SU-DHL-6 (cell line): ENCODE results near the gene IRS4.

Experiments
- H2AFZ ChIP-seq: fragments of 200-600 bp; sonication (generic); 2 replicates; pipeline ENCODE4 v1.6.1; 2014; ENCODE audit warnings: low read depth, mild to moderate bottlenecking, moderate library complexity, mixed read lengths, antibody characterized with exemption, low read length; ENCODE audit not compliant: severe bottlenecking
- H3F3A ChIP-seq: fragments of 200-600 bp; shearing (Covaris generic); 2 replicates; pipeline ENCODE4 v1.6.0; 2016; ENCODE audit warnings: antibody characterized with exemption, mild to moderate bottlenecking; ENCODE audit not compliant: insufficient read depth
- H3K27ac ChIP-seq: fragments of 200-600 bp; sonication (generic); 2 replicates; pipeline ENCODE4 v1.5.1; 2016; ENCODE audit warnings: low read depth, mild to moderate bottlenecking, low read length, moderate library complexity, mixed read lengths
- H3K27me3 ChIP-seq: fragments of 200-600 bp; sonication (generic), shearing (Covaris generic); 2 replicates; pipeline ENCODE4 v1.6.0; 2014; ENCODE audit warnings: mild to moderate bottlenecking, low read length
- H3K36me3 ChIP-seq: fragments of 200-600 bp; sonication (generic); 2 replicates; pipeline ENCODE4 v1.6.1; 2014; ENCODE audit warnings: mild to moderate bottlenecking, low read length, mixed read lengths
- H3K4me2 ChIP-seq: fragments of 300-600, 200-600 bp; shearing (Covaris generic), sonication (generic); 2 replicates; pipeline ENCODE4 v1.6.0; 2014; ENCODE audit warnings: low read length, low read depth, mild to moderate bottlenecking; ENCODE audit not compliant: poor library complexity, severe bottlenecking
- H3K4me3 ChIP-seq: fragments of 200-600 bp; sonication (generic); 2 replicates; pipeline ENCODE4 v1.5.1; 2014; ENCODE audit warnings: antibody characterized with exemption, low read length, mild to moderate bottlenecking, mixed read lengths; ENCODE audit not compliant: insufficient read depth, poor library complexity, severe bottlenecking
- H3K79me2 ChIP-seq: fragments of 200-600 bp; sonication (generic); 2 replicates; pipeline ENCODE4 v1.6.1; 2014; ENCODE audit warnings: mild to moderate bottlenecking, low read length, moderate library complexity; ENCODE audit not compliant: insufficient read depth
- H3K9ac ChIP-seq: fragments of 200-600 bp; sonication (generic); 2 replicates; pipeline ENCODE4 v1.7.0; 2014; ENCODE audit warnings: mild to moderate bottlenecking, low read length
- H3K9me2 ChIP-seq: fragments of 200-600 bp; sonication (generic); replicated peaks from 2 replicates; pipeline ENCODE4 v1.6.1; 2014; ENCODE audit warnings: low read length; ENCODE audit not compliant: insufficient read depth
- H3K9me3 ChIP-seq: fragments of 200-600 bp; sonication (generic); 2 replicates; pipeline ENCODE4 v1.6.1; 2014; ENCODE audit warnings: low read length, mixed read lengths; ENCODE audit not compliant: insufficient read depth
- H4K20me1 ChIP-seq: fragments of 200-600 bp; sonication (generic); 2 replicates; pipeline ENCODE4 v1.6.1; 2014; ENCODE audit warnings: low read depth, mild to moderate bottlenecking, antibody characterized with exemption, low read length, moderate library complexity, mixed read lengths
- EZH2phosphoT487 ChIP-seq: fragments of 200-600 bp; sonication (generic), shearing (Covaris generic); conservative IDR thresholded peaks from 2 replicates; pipeline ENCODE4 v1.6.1; 2018; ENCODE audit warnings: mild to moderate bottlenecking, antibody characterized with exemption, low read length, moderate library complexity, mixed read lengths
- TF ChIP-seq, protein P1 (sequence below): fragments of 200-600 bp; sonication (generic); IDR thresholded peaks from one replicate; pipeline ENCODE4 v1.5.1; 2017; ENCODE audit warnings: antibody characterized with exemption, mild to moderate bottlenecking, low read length, moderate library complexity; ENCODE audit not compliant: insufficient read depth, poor library complexity, severe bottlenecking

The IRS4 gene

GRCh38 chrX:108735091-108735678 is 1.2 kb downstream of the IRS4 start:
- Histone ChIP-seq H3K79me2 (no peaks in the 10 kb centered on the region), H3K36me3 (no peaks in the 10 kb centered on the region), H2AFZ (no peak overlapping the region), H4K20me1 (no peaks in the 10 kb centered on the region), H3K4me3 (no peak overlapping the region), H3K27ac (no peak overlapping the region), H3K9ac (no peak overlapping the region), H3K9me2 (no peaks in the 10 kb centered on the region), H3K27me3 (no peaks in the 10 kb centered on the region), H3K4me2 (no peak overlapping the region), H3K9me3 (no peaks in the 10 kb centered on the region), H3F3A (no peaks in the 10 kb centered on the region)
- TF ChIP-seq, protein P1, sequence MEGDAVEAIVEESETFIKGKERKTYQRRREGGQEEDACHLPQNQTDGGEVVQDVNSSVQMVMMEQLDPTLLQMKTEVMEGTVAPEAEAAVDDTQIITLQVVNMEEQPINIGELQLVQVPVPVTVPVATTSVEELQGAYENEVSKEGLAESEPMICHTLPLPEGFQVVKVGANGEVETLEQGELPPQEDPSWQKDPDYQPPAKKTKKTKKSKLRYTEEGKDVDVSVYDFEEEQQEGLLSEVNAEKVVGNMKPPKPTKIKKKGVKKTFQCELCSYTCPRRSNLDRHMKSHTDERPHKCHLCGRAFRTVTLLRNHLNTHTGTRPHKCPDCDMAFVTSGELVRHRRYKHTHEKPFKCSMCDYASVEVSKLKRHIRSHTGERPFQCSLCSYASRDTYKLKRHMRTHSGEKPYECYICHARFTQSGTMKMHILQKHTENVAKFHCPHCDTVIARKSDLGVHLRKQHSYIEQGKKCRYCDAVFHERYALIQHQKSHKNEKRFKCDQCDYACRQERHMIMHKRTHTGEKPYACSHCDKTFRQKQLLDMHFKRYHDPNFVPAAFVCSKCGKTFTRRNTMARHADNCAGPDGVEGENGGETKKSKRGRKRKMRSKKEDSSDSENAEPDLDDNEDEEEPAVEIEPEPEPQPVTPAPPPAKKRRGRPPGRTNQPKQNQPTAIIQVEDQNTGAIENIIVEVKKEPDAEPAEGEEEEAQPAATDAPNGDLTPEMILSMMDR = no peak
- no peak for TF ChIP-seq EZH2phosphoT487

- H4K20me1 ChIP-seq = no peaks in the 10 kb centered on the region
- H3K9ac ChIP-seq = no peak overlapping the region
- TF ChIP-seq EZH2phosphoT487 = no peak
- TF ChIP-seq, protein P1 = no peak
- H3K79me2 ChIP-seq = no peaks in the 10 kb centered on the region
- H3K27me3 ChIP-seq = no peaks in the 10 kb centered on the region
- no peaks in the 10 kb centered on the region for H3K9me3 ChIP-seq
- no peaks in the 10 kb centered on the region for H3F3A ChIP-seq
- H2AFZ ChIP-seq = no peak overlapping the region
- no peaks in the 10 kb centered on the region for H3K9me2 ChIP-seq
- H3K4me3 ChIP-seq = no peak overlapping the region
- H3K27ac ChIP-seq = no peak overlapping the region
- no peak overlapping the region for H3K4me2 ChIP-seq
- H3K36me3 ChIP-seq = no peaks in the 10 kb centered on the region
Measured at GRCh38 chrX:108734426-108734825, 1.9 kb downstream of the IRS4 start.

GRCh38 chrX:108732630-108733321 is 3.6 kb downstream of the IRS4 start:
- Histone ChIP-seq H3K9ac (no peak overlapping the region), H4K20me1 (no peaks in the 10 kb centered on the region), H3K27ac (no peak overlapping the region), H3K4me3 (no peak overlapping the region), H3K9me3 (no peaks in the 10 kb centered on the region), H3K36me3 (no peaks in the 10 kb centered on the region), H3K79me2 (no peaks in the 10 kb centered on the region), H3K4me2 (no peak overlapping the region), H3K9me2 (no peaks in the 10 kb centered on the region), H3K27me3 (no peaks in the 10 kb centered on the region), H2AFZ (no peak overlapping the region), H3F3A (no peaks in the 10 kb centered on the region)
- no peak for TF ChIP-seq EZH2phosphoT487

DNA sequence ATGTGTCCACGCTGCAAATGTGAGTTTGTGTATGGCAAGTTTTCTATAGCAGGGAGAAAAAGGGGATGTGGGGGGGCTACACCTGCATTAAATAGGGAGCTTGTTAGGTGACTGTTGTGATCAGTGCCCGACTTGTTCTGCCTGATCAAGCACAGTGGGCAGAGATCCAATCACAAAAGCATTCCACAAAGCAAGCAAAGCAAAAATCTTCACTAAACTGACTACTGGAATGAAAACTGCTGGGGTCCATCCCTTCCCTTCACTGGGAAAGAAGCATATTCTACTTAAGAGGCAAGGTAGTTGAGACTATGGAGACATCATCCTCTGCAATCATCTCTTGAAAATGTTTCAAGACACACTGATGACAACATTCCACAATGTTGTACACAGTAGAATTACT is 5.2 kb downstream of the IRS4 start:
- H3K9me2 ChIP-seq = no peaks in the 10 kb centered on the region
- no peak overlapping the region for H3K4me3 ChIP-seq
- no peaks in the 10 kb centered on the region for H3K36me3 ChIP-seq
- no peak overlapping the region for H3K9ac ChIP-seq
- H2AFZ ChIP-seq = no peak overlapping the region
- H3K79me2 ChIP-seq = no peaks in the 10 kb centered on the region
- H3K4me2 ChIP-seq = no peak overlapping the region
- no peaks in the 10 kb centered on the region for H4K20me1 ChIP-seq
- H3K27ac ChIP-seq = no peak overlapping the region
- H3K27me3 ChIP-seq = no peaks in the 10 kb centered on the region
- H3F3A ChIP-seq = no peaks in the 10 kb centered on the region
- no peak for TF ChIP-seq EZH2phosphoT487
- TF ChIP-seq, protein P1 = no peak
- no peaks in the 10 kb centered on the region for H3K9me3 ChIP-seq
